ENCODE results near the gene ZDHHC6. TPM values are rescaled to one million over a fixed set of nuclear protein-coding genes. Genes with fewer than 3 reads are reported as not detected.

The ZDHHC6 gene
- total RNA-seq, 1 donor from 2014 or later, result 33.0 TPM

DNA sequence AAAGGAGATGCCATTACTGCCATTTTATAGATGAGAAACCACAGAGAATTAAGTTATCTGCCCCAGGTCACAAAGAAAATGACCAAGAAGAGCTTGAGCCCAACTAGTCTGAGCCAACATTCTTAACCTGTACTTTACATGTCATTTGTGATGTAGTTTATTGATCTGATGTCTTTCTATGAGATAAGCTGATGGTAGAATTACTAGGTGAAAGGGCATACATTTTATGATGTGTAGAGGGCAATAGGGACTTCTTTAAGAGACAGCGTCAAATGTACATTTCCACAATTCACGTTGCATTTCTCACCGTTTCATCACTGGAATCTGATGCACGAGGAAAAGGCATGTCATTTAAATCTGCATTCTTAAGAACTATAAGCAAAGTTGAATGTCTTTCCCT lies 61.5 kb downstream of the ZDHHC6 start:
- no peak overlapping the region for H3K4me3 Mint-ChIP-seq (ENCODE audit: unreplicated experiment)
- TF ChIP-seq, protein P1, sequence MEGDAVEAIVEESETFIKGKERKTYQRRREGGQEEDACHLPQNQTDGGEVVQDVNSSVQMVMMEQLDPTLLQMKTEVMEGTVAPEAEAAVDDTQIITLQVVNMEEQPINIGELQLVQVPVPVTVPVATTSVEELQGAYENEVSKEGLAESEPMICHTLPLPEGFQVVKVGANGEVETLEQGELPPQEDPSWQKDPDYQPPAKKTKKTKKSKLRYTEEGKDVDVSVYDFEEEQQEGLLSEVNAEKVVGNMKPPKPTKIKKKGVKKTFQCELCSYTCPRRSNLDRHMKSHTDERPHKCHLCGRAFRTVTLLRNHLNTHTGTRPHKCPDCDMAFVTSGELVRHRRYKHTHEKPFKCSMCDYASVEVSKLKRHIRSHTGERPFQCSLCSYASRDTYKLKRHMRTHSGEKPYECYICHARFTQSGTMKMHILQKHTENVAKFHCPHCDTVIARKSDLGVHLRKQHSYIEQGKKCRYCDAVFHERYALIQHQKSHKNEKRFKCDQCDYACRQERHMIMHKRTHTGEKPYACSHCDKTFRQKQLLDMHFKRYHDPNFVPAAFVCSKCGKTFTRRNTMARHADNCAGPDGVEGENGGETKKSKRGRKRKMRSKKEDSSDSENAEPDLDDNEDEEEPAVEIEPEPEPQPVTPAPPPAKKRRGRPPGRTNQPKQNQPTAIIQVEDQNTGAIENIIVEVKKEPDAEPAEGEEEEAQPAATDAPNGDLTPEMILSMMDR (IDR thresholded peaks at IDR 0.05; ENCODE audit: partially characterized antibody, unreplicated experiment), result no peak
- no peaks in the 10 kb centered on the region for H3K4me1 Mint-ChIP-seq (ENCODE audit: low read depth, unreplicated experiment)
- H3K27me3 Mint-ChIP-seq (ENCODE audit: unreplicated experiment), result peaks cover 2% of the 10 kb centered on the region
- H3K9me3 Mint-ChIP-seq (ENCODE audit: unreplicated experiment), result no peaks in the 10 kb centered on the region
- H3K27ac Mint-ChIP-seq (ENCODE audit: unreplicated experiment), result no peak overlapping the region
- DNase-seq, result no peak
- no peaks in the 10 kb centered on the region for H3K36me3 Mint-ChIP-seq (ENCODE audit: unreplicated experiment)

DNA sequence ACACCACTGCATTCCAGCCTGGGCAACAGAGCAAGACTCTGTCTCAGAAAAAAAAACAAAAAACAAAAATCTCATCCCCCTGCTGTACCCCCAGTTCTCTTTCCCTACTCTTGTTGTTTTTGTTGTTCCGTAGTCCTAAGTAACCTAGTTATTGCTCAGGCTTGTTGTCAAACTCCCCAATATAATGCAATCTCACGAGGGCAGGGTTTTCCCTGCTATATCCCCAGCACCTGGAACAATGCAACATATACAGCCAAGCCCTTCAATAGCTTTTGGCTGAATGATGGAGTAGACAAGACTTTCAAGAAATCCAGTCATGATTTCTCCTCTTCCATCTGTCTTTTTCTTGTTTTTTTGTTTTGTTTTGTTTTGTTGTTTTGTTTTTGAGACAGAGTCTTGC lies 62.6 kb downstream of the ZDHHC6 start:
- TF ChIP-seq, protein P1 (IDR thresholded peaks at IDR 0.05; ENCODE audit: partially characterized antibody, unreplicated experiment), result no peak
- Mint-ChIP-seq H3K9me3 (ENCODE audit: unreplicated experiment) (no peaks in the 10 kb centered on the region), H3K27me3 (ENCODE audit: unreplicated experiment) (peaks cover 2% of the 10 kb centered on the region), H3K4me3 (ENCODE audit: unreplicated experiment) (no peak overlapping the region), H3K36me3 (ENCODE audit: unreplicated experiment) (no peaks in the 10 kb centered on the region), H3K4me1 (ENCODE audit: low read depth, unreplicated experiment) (no peaks in the 10 kb centered on the region), H3K27ac (ENCODE audit: unreplicated experiment) (no peak overlapping the region)
- DNase-seq, result no peak

DNA sequence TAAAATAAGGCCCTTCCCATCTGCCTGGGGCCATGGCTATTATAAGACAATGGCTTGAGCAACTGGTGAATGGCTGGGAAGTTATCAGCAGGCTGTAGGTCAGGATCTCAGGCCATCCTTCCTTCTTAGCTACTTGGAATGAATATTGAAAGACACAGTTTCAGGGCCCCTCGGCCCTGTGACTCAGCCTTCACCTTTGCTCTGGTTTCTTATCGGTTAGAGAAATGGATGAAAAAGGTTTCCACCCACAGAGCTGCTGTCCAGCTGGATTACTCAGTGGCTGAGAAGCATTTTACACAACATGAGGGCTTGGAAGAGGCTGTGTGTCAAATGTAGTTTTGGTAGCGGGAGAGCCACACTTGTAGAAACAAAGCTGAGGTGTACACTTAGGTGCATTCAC lies 63.4 kb downstream of the ZDHHC6 start:
- no peak overlapping the region for H3K27ac Mint-ChIP-seq (ENCODE audit: unreplicated experiment)
- H3K4me3 Mint-ChIP-seq (ENCODE audit: unreplicated experiment), result no peak overlapping the region
- no peak for DNase-seq
- H3K36me3 Mint-ChIP-seq (ENCODE audit: unreplicated experiment), result no peaks in the 10 kb centered on the region
- TF ChIP-seq, protein P1 (IDR thresholded peaks at IDR 0.05; ENCODE audit: partially characterized antibody, unreplicated experiment), result no peak
- peaks cover 2% of the 10 kb centered on the region for H3K27me3 Mint-ChIP-seq (ENCODE audit: unreplicated experiment)
- no peaks in the 10 kb centered on the region for H3K9me3 Mint-ChIP-seq (ENCODE audit: unreplicated experiment)
- no peaks in the 10 kb centered on the region for H3K4me1 Mint-ChIP-seq (ENCODE audit: low read depth, unreplicated experiment)

DNA sequence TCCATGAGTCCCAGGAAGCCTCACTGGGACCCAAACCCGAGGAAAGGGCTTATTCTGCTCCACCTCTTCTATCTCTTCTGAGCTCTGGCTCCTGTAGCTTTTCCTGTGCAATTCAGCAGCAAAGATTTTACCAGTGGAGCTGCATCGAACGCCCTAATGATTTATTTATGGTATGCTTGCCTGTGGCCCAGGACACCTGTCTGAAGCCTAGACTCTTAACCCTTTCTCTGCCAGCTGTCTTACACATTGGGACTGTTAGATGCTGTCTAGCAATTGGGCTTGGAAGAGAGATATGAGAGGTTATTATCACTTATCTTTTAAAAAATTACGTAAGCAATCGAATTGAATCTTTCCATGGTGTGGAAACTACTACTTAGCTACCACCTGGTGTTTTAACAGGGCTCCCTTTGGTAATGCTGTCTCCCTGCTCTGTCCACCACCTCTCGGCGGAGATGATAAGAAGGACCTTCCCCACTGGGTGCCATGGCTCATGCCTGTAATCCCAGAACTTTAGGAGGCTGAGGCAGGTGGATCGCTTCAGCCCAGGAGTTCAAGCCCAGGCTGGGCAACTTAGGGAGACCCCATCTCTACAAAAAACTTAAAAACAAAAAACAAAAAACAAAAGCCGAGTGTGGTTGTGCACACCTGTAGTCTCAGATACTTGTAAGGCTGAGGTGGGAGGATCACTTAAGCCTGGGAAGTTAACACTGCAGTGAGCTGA lies 64.0 kb downstream of the ZDHHC6 start:
- no peak for DNase-seq

More for the DNA sequence above, 64.0 kb downstream of the ZDHHC6 start:
- TF ChIP-seq, protein P1 (IDR thresholded peaks at IDR 0.05; ENCODE audit: partially characterized antibody, unreplicated experiment), result no peak
- H3K9me3 Mint-ChIP-seq (ENCODE audit: unreplicated experiment), result peaks cover under 1% of the 10 kb centered on the region
- no peaks in the 10 kb centered on the region for H3K4me1 Mint-ChIP-seq (ENCODE audit: low read depth, unreplicated experiment)
- no peak overlapping the region for H3K27ac Mint-ChIP-seq (ENCODE audit: unreplicated experiment)
- no peak overlapping the region for H3K4me3 Mint-ChIP-seq (ENCODE audit: unreplicated experiment)
- H3K27me3 Mint-ChIP-seq (ENCODE audit: unreplicated experiment), result peaks cover 2% of the 10 kb centered on the region
- no peaks in the 10 kb centered on the region for H3K36me3 Mint-ChIP-seq (ENCODE audit: unreplicated experiment)

Other genes with a start within 250 kb of the ZDHHC6 start
- gene TECTB, start 163.5 kb downstream of the ZDHHC6 start, total RNA-seq (ENCODE audit: unreplicated experiment), result not detected
- not detected for gene ACSL5, start 72.8 kb downstream of the ZDHHC6 start, total RNA-seq (ENCODE audit: unreplicated experiment)
- 61.0 TPM for gene VTI1A, start 301 bp upstream of the ZDHHC6 start, total RNA-seq (ENCODE audit: unreplicated experiment)